GM19240 (cell line): ENCODE measurements around the gene STRIP2.
"Not testable (repeated sequence)": the region's sequence is repeated elsewhere in the genome, so short reads cannot be mapped to it uniquely, and the experiment has no call there.

ENCODE experiments used
- DNase-seq: peaks from one replicate; pipeline ENCODE4 v3.0.0; 2011; ENCODE audit warnings: low spot score; ENCODE audit not compliant: insufficient read length

The STRIP2 gene

DNA sequence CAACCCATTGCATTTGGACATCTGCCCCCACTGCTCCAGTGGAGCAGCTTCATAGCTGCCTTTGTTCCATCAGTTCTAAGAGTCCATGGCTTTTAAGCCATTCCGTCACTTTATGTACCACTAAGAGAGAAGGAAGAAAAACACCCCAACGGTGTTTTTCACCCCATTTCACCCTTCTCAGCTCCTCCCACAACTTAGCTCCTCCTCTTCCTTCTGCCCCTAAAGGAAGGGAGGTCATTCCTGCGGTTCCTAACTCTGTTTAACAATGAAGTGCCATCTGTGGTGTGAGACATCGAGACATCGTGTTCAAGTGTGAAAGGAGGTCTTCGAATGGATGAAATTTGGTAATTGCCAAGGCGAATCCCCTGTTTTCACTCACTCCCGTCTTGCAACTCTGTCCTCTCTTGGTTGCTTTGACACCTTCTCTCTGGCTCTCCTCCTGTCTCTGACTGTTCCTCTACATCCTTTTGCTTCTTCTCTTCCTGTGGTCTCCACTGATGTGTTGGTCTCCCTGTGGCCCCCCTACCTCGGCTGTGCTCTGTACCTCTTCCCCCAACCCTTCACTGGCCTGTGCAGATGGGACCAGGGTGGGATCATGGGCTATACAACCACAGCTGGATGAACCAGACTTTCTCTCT, 91.1 kb downstream of the STRIP2 start:
- no peak for DNase-seq

- no peak for DNase-seq
Observed at GRCh38 chr7:129529643-129530042, 95.4 kb downstream of the STRIP2 start.

DNA sequence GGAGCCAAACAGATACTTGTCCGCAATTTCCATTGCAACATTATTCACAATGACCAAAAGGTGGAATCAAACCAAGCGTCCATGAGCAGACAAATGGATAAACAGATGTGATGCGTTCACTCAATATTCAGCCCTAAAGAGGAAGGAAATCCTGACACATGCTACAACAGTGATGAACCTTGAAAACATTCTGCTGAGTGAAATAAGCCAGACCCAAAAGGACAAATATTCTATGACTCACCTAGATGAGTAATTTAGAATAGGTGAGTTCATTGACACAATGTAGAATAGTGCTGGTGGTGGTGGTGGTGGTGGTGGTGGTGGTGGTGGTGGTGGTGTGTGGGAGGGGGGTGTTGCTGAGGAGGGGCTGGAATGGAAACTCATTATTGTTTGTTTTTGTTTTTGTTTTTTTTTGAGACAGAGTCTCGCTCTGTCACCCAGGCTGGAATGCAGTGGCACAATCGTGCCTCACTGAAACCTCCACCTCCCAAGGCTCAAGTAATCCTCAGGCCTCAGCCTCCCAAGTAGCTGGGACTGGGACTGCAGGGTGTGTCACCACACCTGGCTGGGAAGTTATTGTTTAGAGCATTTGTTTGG, 96.7 kb downstream of the STRIP2 start:
- no peak for DNase-seq

DNA sequence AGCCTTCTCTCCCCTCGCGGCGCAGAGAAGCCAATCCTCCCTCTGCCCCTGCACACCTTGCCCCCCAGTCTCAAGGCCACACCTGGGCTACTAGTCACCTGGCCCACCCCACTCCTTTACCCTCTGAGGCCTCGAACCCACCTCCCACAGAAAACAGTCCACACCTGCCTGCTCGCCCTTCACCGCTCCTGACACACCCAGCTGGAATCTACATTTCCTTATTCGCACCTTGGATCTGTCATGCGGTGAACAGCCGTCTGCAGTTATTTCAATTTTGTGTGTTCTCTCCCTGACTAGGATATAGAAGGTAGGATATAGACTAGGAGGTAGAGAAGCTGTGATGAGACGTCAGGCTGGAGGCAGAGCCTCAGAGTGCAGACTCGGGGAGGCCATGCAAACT, 97.5 kb downstream of the STRIP2 start:
- no peak for DNase-seq

DNA sequence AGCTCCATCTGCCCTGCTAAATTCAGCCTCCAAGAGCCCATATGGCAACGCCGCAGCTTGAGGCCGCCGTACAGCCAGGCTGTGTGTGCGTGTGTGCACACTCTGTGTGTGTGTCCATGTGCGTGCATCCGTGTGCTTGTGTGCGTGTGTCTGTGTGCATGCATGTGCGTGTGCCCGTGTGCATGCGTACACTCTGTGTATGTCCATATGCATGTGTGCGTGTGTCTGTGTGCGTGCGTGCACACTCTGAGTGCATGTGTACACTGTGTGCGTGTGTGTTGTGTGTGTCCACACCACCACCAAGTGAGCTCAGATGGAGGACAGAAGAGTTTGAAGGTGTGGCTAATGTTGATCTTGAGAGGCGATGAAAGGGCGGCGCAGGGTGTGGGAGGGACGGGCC, 98.1 kb downstream of the STRIP2 start:
- no peak for DNase-seq

- DNase-seq, result not testable (repeated sequence)
Observed at GRCh38 chr7:129534558-129535274, 100.5 kb downstream of the STRIP2 start.

DNA sequence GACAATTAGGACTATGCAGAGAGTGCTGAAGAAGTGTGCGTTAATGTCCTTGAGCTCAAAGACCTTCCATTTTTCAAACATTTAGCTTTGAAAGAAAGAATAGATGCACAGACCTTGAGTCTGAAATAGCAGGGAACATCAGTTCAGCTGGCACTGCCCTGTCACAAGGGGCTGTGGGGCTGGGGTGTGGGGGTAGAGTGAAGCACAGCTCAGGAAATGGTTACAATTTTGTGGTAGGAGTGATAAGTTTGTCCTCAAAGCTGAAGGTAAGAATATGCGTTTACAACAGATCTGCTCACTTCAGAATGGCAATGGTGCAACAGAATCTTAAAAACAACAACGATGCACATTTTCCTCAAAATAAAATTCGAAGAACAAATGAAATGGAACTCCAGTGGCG, 101.7 kb downstream of the STRIP2 start:
- DNase-seq, result no peak

DNA sequence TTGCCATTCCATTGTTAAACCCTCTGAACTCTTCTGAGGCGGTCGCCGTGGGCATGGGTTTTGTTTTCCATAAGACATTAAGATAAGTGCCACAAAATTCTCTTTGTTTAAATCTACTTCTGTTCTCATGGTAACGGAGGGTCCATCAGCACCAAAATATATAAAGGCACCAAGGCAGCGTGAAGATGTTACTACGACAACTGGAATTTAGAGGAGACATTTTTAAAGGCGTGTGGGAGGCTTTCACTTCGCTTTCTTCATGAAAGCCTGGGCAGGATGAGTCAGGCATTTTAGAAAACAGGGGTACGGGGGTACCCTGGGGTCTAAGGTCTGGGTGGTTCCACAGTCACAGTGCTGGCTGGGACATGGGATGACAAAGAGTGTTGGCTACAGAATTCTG, 102.1 kb downstream of the STRIP2 start:
- no peak for DNase-seq
